Hindlimb muscle (tissue), 1 donor: ENCODE data around the gene SLC40A1. TPM values are rescaled to one million over a fixed set of nuclear protein-coding genes. Genes with fewer than 3 reads are reported as not detected.

Source experiments
- DNase-seq: peaks from one replicate; pipeline ENCODE4 v3.0.0-alpha.2; 2013
- polyA plus RNA-seq: library from polyadenylated mRNA; unstranded; fragments of 120-200 nt; gene quantifications from one replicate; pipeline ENCODE4 v1.2.1, GENCODE V29; 2013; ENCODE audit not compliant: insufficient read length

Gene SLC40A1
- polyA plus RNA-seq, 1 donor = 42.2 TPM

- no peak for DNase-seq
Observed at GRCh38 chr2:189511210-189511959, 69.2 kb downstream of the SLC40A1 start.

Other genes with a start within 250 kb of the SLC40A1 start
- 32.7 TPM for gene WDR75, start 139.3 kb downstream of the SLC40A1 start, polyA plus RNA-seq
- 35.2 TPM for gene ASNSD1, start 80.7 kb upstream of the SLC40A1 start, polyA plus RNA-seq
- 5.6 TPM for gene ANKAR, start 93.9 kb upstream of the SLC40A1 start, polyA plus RNA-seq
- gene OSGEPL1, start 182.0 kb upstream of the SLC40A1 start, polyA plus RNA-seq = 12.9 TPM
- gene ORMDL1, start 203.6 kb upstream of the SLC40A1 start, polyA plus RNA-seq = 52.1 TPM
- gene PMS1, start 203.7 kb upstream of the SLC40A1 start, polyA plus RNA-seq = 24.4 TPM